ENCODE results near the gene CRHBP.
"Not testable (repeated sequence)": the region's sequence is repeated elsewhere in the genome, so short reads cannot be mapped to it uniquely, and the experiment has no call there.

CRHBP gene

DNA sequence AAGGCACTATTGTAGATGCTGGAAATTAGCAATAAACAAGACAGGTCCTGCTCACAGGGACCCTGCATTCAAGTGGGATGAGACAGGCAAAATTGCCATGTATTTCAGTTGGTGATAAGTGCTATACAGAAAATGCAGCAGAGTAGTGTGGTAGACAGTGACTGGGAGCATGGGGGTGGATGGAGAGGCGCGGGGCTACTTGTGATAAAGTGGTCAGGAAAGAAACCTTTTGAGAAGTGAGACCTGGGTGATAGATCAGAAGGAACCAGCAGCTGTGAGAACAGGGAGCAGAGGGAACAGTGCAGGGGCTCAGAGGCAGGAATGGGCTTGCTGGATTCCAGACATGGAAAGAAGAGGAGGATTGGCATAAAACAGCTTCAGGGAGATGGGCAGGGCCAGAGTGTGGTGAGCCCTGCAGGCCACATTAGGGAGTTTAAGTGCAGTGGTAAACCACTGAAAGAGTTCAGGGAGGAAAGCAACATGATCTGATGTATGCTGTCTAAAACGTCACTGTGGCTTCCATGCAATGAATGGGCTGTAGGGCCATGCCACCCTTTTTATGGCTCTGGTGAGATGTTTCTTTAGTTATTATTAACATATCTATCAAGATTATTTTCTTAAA lies 7.3 kb downstream of the CRHBP start:
- DNase-seq: no peak

DNA sequence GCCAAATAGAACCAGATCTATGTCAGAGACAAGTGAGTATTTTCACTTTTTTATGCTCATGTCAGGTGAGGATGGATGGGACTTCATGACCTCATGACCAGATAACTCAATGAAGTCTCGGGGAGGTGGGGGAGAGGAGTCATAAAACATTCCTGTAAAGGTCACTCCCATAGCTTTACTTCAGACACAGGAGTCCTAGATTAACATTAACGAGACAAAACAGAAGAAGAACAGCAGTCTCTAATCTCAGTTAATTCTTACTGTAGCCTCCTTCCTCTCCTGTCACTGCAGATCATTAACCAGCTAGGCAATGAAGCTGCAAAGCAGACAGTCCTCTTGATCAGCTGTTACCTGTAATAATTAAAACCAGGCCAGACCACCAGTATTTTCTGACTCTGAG lies 11.2 kb downstream of the CRHBP start:
- DNase-seq: no peak

DNA sequence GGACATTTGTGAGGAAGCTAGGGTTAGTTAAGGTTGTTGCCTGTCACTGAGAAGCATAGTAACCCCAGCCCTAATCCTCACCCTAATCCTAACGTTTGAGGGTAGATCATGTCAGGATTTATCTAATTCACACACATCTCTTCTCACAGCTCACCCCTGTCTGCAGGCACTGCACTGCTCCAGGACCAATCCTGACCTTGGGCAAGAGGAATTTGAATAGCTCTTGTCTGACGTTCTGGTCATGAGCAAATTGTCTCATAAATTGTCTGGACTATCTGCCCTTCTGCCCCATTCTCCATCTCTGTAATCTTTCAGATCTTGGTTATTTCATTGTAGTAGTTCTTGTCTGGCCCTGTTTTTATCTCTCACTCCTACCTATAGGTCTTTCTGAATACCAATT lies 18.7 kb downstream of the CRHBP start:
- no peak for DNase-seq

DNA sequence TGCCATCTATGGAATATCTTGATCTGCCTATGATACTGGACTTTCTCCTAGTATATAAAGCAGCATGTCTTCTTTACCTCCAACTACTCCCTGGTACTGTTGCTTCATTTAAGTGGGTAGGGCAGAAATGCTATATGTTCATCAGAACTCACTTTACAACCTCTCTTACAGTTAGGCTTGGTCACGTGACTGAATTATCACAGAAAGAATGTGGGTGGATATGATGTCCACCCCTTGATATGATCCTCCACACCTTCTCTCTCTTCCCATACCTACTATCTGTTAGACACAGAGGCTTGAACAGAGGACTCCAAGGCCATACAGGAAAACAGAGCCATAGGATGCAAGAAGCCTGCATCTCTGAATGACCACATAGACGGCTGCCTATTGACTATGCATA lies 19.8 kb downstream of the CRHBP start:
- DNase-seq: no peak

DNA sequence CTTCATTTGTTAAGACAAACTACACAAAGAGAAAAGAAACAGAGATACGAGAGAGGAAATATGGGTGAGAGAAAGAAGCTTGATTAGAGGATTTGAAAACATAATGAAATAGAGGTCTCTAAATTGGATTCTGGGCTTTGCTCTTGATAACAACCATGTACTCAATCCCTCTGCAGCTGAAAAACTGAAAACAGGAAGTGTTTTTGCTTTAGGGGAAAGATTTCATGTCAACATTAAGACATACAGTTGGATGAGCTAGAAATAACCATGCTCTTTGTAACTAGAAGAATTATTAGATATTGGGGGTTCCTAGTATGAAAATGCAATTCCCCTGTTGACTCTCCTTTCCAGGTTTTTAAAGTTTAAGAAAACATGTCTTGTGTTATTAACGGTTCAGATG lies 21.9 kb downstream of the CRHBP start:
- DNase-seq: no peak

DNA sequence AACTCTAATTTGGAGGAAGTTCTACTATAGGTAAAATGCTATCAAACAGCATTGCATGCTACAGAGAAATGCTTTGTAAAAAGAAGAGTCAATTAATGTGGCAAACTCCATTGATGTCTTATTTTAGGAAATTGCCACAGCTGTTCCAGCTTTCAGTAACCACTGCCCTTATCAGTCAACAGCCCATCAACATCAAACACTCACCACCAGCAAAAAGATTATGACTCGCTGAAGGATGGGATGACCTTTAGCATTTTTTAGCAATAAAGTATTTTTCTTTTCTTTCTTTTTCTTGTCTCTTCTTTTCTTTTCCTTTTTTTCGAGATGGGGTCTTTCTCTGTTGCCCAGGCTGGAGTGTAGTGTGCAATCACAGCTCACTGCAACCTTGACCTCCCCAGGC lies 26.0 kb downstream of the CRHBP start:
- no peak for DNase-seq

DNA sequence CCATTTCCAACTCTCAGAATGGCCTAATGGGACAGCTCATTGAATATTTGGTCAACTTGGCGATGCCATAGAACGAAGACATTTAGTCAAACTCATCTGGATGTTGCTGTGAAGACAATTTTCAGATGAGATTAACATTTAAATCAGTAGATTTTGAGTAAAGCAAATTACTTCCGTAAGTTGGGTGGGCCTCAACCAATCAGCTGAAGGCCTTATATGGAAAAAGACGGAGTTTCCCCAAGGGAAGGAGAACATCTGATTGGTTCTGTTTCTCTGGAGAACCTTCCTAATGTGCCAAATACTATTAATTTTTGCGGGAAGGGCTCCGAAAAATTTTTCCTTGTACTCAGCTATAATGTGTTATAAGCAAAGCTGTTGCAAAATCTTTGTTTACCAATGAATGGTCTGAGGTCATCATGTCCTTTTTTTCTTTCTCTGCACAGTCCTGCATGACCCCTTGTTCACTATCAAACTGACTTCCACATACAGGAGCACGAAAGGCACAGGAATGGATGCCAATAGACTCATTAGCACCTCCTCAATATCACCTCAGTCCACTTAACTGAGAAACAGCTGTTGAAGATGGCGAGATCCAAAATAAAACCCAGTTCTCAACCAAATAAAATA lies 27.8 kb downstream of the CRHBP start:
- no peak for DNase-seq

DNA sequence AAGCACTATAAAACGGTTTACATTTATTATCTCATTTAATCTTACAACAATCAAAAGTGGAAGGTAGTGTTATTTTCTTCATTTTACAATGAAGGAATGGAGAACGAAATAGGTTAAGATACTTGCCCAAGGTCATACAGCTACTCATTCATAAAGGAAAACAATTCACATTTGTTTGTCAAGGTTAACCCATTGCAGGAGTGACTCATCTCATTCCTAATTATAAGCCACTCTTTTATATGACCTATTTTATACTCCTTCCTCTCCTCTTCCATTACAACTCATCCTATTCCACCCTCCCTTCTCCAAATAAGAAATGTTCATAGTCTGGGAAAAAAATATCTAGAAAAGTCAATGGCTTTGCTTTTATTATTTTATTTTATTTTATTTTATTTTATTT lies 29.6 kb downstream of the CRHBP start:
- DNase-seq: no peak

DNA sequence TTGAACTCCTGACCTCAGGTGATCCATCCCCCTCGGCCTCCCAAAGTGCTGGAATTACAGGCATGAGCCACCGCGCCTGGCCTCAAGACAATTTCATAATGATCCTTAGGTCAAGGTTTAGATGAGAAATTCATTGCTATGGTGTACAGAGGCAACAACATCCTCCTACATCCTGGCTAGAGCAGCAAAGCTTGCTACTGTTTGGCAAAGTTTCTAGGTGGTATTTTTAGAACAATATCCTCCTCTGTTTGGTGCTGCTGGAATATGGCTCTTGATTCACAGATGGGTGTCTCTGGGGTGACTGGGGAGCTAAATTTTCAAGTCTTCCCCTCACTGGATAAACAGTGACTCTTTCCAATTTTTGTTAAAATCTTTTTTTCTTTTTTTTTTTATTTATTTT lies 30.6 kb downstream of the CRHBP start:
- DNase-seq: no peak

DNA sequence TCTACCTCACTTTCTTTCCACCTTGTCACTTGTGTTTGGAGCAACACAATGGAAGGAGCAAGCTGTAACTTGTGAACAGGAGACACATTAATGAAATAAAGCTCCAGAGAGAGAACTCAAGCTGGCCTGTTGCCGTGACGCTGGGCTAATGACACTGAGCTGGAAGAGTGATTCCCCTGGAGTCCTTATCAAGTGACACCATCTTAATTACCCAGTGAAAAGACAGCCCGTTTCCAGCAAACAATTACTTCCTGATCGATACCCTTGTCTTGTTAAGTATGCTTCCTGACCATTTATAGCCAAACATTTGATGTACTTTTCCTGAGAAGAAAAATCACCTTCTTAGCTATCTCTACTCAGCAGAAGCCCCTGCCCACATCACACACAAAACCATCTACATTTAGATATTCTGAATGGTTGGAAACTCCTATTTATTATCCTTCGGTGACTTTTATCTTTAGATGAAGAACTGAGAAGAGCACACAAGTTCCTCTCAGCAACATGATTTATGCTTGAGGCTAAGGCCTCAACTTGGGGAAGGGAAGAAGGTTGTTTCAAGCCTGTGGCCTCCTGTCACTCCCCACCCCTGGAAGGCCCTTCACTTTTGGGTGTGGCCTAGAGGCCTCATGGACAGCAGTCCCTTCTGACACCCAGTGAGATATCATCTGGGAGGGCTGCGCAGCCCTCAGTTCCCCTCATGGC lies 34.1 kb downstream of the CRHBP start:
- no peak for DNase-seq

DNA sequence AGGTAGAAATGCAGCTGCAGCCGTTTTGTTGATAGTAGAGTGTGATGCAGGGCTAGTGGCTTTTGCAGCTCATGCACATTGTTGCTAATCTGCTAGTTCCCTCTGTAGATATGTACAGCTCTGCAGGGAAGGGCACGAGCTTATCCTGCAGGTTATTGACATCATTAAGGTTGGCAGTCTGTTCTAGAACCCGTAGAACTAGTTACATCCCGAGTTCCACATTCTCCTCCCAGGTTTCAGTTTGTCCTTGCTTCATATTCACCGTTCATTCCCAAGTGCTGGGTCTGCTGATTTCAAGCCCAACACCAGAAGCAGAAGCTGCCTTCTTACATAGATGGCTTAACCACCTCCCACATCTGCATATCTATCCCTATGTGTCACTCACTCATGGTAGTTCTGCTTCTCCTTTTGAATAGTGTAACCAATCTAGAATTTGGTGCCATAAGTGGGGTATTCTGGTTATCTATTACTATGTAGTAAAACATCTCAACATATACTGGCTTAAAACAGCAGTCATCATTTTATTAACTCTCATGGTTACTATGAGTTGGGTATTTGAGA lies 38.1 kb downstream of the CRHBP start:
- DNase-seq: no peak

DNA sequence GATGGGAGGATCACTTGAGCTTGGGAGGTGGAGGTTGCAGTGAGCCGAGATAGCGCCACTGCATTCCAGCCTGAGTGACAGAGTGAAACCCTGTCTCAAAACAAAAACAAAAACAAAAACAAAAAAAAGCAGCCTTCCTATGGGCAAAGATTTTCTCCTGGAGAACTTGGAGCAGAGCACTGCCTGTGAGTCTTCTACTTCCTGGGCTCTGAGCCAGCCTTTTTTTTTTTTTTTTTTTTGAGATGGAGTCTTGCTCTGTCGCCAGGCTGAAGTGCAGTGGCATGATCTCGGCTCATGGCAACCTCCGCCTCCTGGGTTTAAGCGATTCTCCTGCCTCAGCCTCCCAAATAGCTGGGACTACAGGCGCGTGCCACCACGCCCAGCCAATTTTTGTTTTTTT lies 40.6 kb downstream of the CRHBP start:
- DNase-seq: not testable (repeated sequence)

DNA sequence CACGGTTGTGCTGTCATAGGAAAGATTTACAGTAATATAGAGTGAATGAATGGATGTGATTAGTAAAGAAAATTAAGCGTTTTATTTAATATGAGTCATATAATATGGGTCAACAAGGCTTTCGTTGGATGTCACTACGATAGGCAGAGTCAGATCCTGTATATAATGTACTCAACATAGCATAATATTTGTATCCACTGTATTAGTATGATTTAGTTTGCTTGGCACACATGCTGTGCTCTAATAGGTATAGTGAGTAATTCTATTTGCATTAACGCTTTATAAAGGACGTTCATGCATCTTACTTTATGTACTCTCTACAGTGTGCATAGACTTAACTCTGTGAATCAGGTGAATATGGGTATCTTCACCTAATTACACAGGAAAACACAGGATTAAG lies 41.5 kb downstream of the CRHBP start:
- no peak for DNase-seq

DNA sequence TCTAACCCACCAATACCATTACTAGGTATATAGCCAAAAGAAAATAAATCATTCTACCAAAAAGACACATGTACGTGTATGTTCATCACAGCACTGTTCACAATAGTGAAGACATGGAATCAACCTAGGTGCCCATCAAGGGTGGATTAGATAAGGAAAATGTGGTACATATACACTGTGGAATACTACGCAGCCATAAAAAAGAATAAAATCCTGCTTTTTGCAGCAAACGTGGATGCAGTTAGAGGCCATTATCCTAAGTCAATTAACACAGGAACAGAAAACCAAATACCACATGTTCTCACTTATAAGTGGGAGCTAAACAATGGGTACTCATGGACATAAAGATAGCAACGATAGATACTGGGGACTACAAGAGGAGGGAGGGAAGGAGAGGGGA lies 45.4 kb downstream of the CRHBP start:
- not testable (repeated sequence) for DNase-seq

DNA sequence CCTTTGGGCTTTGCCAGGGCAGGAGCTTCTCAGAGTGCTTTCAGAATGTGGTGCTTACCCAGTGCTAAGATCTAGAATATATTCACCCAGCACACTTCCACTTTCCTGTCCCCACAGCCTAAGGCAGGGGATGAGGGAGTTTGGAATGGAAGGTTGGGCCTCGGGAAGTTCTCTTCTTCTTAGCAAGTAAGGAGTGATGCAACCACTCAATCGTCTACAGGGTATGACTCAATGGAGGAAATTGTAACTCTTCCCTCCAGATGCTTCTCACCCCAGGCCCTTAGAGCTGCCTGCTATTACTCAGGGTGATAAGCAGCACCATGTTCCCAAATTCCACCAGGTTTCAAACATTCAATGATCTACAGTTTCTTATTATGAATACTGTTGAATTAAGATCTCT lies 46.6 kb downstream of the CRHBP start:
- DNase-seq: no peak

DNA sequence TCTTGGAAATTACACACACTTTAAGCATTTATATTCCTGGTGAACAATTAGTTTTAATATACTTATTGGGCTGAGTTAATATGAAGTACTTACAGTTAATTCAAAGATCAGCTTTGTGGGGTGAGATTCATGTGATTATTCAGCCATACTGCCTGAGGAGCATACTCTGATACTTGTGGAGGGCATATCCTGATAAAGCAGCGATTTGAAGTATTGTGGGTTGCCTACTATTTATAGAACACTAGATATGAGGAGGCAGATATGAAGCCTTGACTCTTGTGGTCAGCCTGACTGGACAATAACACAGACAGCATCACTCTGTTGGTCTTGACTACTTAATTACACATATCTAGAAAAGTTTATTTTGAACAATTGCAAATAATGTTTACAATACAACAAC lies 50.4 kb downstream of the CRHBP start:
- no peak for DNase-seq

DNA sequence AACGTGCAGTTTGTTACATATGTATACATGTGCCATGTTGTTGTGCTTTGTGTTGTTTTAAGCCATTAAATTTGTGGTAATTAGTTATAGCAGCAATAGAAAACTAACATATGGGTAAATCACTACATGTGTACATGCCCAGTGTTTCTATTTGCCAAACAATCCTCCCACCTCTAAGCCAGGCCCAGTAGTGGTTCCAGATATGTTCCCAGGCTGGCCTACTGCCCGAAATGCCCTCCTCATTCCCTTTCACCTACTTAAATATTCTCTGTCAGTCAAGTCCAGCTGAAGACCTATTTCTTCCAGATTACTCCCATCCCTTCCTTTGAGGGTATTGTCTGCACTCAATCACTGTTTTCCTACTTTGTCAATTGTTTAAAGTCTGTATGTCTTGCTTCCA lies 53.3 kb downstream of the CRHBP start:
- DNase-seq: no peak

DNA sequence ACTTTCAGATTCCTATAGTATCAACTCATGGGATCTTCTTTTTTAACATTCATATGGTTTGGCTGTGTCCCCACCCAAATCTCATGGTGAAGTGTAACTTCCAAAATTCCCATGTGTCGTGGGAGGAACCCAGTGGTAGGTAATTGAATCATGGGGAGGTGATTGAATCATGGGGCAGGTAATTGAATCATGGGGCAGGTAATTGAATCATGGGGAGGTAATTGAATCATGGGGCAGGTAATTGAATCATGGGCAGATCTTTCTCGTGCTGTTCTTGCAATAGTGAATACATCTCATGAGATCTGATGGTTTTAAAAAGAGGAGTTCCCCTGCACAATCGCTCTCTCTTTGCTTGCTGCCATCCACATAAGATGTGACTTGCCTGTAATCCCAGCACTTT lies 55.6 kb downstream of the CRHBP start:
- DNase-seq: no peak

DNA sequence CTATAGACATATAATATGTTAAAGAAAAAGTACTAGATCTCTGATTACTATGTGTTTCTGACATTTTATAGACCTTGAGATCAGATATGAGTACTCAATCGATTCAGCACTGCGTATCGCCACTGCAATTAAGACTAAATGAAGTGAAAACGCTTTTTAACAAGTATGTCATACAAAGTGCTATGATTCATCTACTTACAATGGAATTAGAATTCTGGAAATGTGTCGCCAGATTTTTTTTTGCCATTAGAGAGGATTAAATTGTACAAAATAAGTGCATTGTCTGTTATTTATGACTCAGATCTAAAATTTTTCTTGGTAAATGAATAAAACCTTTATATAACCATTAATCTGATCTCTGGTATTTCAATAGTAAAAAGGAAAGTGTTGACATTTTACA lies 57.4 kb downstream of the CRHBP start:
- DNase-seq: no peak

DNA sequence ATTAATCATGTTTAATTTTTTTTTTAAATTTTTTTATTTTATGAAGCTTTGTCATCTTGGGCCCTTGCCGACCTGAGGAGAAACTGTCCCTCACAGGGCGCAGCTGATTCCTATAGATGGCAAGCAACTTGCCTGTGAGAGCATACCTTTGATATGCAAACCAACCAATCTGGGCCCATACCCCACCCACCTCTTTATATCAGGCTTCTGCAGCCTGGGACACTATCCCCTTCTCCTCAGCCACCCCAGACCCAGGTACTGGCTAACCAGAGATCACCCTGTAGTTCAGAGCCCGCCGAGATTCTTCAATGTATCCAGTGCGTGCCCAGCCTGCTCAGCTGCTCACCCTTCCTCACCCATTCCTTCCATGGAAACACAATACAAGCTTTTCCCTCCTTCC lies 58.7 kb downstream of the CRHBP start:
- DNase-seq: no peak

DNA sequence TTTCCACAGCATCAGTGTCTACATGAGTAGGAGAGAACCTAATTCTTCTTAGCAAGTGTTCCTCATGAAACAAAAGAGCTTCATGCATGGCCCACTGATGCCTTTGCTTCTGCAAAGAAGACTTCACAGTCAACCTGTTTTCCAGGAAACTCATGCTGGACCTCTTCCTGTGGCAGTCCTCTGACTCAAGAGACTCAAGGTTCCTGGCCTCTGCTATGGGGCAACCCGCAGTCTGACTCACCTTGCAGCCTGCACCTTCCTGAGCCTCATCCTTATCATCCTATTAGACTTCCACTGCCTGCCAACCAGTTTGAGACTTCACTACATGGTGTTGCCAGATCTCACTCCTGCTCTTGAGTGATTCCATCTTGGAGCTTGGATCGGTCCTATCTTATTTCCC lies 59.8 kb downstream of the CRHBP start:
- no peak for DNase-seq

DNA sequence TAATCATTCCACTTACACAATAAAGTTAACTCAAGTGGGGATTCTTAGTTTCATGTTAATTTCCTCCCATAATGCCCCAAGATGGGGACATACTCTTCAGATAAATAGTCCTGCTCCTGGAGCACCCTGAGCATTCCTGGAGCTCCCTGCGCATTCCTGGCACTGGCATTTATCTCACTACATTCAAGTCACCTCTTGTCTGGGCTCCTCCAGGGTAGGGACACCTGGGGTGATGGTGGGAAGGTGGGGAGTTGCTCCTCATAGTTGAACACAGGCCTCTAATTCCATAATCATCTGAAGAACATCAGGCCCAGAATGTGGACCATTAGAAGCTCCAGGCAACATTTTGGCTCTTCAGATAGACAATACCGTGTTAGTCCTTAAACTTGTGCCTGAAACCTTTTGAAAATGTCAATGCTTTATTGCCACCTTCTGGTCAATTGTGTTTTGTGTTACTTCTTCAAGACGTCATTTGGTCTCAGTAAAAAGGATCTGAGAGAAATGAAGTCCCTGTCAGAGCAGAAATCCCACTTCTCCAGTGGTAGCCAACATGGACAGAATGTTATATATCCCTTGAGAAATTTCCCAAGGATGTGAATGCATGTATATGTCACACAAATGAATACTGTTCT lies 63.2 kb downstream of the CRHBP start:
- DNase-seq: no peak

DNA sequence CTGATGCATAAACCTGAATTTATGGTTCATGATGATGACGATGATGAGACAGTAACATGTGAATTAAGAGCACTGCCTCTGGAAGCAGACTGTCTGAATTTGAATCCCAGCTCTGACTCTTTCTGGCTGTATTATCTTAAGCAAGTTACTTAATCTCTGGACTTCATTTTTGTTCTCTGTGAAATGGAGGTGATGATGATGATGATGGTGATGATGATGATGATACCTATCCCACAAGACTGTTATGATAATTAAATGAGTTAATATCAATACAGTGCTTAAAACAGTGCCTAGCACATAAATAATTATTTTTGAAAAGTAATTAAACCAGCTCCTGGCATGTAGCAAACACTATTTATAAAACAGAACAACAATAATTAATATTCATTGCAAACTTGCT lies 64.1 kb downstream of the CRHBP start:
- DNase-seq: no peak

DNA sequence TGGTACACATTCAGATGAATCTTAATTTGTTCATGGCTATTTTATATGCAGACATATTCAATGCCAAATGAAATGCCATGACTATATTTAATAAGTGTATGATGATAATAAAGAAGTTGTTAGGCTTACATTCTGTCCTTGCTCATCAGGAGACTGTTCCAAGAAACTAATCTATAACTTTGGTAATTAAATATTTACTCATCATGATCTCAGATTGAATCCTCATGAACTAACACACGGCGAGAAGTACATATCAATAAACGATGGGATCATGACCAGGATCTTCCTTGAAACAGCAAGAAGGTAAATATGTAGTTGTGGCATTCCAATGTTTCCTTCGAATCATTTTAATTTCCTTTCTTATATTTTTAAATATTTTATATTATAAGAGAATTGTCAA lies 64.8 kb downstream of the CRHBP start:
- DNase-seq: no peak

Measured in NCI-H1048 (cell line).